Astrocyte of the spinal cord (primary cell): ENCODE measurements around the gene MAP2K4.

Source experiments
- DNase-seq: peaks from one replicate; pipeline ENCODE4 v3.0.0; 2011; ENCODE audit warnings: low read depth, low spot score
- H3K4me3 ChIP-seq: 2 replicates; pipeline ENCODE4 v1.5.1; 2011; ENCODE audit warnings: low read depth, mild to moderate bottlenecking, low read length, moderate library complexity
- CTCF ChIP-seq: IDR thresholded peaks from 2 replicates; pipeline ENCODE4 v1.5.1; 2012; ENCODE audit warnings: low read depth, mild to moderate bottlenecking, low read length, inconsistent platforms
- in situ Hi-C: cut with HindIII; loops from 2 replicates; pipeline ENCODE4 v1.10.0; 2017; ENCODE audit warnings: low sequenced_read_pairs

The MAP2K4 gene

GRCh38 chr17:12193144-12193735 lies 172.6 kb downstream of the MAP2K4 start:
- no peak overlapping the region for H3K4me3 ChIP-seq
- in situ Hi-C loops: no loop called here
- no peak for DNase-seq
- TF ChIP-seq CTCF: no peak
